Peyer's patch (tissue), 4 donors: Measurements from ENCODE around the gene TOMM5.

Experiments used
- CTCF ChIP-seq, 6 experiments: fragments of 450-650 bp in 4 of 6; fragments of 200-600 bp in 2 of 6; sonication (generic) in 1 of 6; IDR thresholded peaks; one replicate each; pipeline ENCODE4 v1.5.1; 2017 to 2019; ENCODE audit warnings: antibody characterized with exemption in 6 of 6, mild to moderate bottlenecking in 3 of 6, moderate library complexity in 1 of 6
- POLR2A ChIP-seq, 2 donors: fragments of 450-650 bp; IDR thresholded peaks; one replicate each; pipeline ENCODE4 v1.5.1; 2017; ENCODE audit warnings: antibody characterized with exemption in 2 of 2, mild to moderate bottlenecking in 2 of 2, moderate library complexity in 2 of 2

- TF ChIP-seq CTCF (IDR thresholded peaks at IDR 0.05) (no peak), POLR2A (IDR thresholded peaks at IDR 0.05) (no peak)
Measured at GRCh38 chr9:37542488-37542887, 49.9 kb downstream of the TOMM5 start.
